ENCODE measurements around the gene GGTLC2.

Gene GGTLC2

DNA sequence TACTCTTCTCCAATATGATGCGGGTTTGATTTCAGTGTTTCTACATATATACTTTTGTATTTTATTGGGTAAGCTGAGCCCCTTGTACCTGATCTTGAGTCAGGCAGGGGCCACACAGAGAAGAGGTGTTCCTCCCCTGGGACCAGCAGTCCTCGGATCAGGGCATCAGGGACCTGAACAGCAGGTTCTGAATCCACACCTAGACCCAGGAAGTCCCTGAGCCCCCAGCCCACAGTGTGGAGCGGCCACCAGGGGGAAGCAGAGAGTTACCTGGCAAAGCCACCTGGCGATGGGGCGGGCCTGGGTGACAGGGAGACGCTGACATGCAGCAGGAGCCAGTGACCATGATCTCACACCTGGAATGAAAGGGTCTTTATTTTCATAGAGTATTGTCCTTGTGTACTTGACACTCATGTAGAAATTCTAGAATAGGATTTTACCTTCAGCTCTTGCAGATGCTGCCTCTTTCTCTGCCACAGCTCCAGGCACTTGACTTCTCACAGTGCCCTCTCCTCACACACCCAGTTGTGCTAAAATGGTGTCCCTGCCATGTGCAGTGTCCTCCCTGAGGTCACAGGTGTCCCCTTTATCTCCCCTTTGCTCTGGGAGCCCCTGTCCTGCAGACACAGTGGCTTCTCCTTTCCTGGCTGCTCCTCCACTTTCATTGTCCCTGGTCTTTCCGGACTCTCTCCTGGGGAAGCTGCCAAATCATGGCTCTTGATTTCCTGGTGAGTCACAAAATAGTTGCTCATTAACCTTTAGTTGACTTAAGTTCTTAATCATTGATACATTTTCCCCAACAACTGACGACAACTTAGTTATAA is 48.5 kb downstream of the GGTLC2 start:
- DNase-seq: no peak

DNA sequence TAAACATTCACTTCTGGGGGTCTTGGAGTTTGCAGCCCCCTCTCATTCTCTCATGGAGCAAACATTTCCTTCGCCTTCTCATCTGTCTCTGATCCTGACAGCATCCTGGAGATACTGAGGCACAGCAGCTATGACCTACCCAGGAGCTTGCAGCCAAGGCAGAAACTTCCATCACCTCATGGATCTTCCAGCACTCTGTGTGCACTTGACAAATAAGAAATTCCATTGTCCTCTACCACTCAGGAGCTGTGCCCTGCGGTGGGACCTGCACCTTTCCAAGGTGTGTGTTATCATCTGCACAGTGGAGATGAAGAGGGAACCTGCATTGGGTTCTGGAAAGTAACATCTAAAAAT is 49.1 kb downstream of the GGTLC2 start:
- DNase-seq: no peak

DNA sequence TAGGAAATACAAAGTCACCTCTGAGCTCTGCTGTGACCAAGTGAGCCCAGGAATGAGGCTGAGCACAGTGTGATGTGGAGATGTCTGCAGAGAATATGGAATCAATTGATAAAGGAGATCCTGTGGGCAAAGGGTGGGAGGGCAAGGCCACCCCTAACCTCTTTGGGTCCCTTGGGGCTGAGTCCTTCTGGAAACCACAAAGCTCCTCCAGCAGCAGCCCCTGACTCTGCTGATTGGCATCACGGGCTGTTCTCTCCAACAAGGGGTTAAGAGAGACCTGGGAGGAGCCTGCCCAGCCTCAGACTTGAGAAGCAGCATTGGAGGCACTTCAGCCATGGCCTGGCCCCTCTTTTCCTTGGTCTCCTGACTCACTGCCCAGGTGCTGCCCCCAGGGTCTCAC is 49.7 kb downstream of the GGTLC2 start:
- no peak for DNase-seq

DNA sequence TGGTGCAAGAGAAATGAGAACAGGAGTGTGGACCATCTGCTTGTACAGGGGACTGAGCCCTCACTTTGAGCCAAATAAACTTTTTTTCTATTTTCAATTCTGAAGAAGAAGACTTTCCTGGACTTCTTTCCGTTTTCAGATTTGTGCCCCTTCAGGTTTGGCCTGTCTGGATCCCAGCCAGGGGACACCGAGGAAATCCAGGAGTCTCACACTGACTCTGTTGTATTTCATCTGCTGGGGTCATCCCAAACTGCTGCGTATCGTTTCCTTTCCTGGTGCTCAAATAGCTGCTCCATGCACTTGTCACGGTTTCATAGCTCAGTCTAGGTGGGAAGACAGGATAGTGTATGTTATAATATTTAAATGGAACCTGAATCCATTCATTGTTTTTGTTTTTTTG is 51.7 kb downstream of the GGTLC2 start:
- DNase-seq: no peak

All from SIG-M5 (cell line).